ENCODE measurements around the gene BACH2. TPM values are rescaled to one million over a fixed set of nuclear protein-coding genes. Genes with fewer than 3 reads are reported as not detected.

BACH2 gene
- total and polyA plus RNA-seq, 2 of the 4 experiments (the other 2 are of a cell fraction) = 1.3 to 1.4 TPM

GRCh38 chr6:90111387-90111786 lies 185.3 kb downstream of the BACH2 start:
- no peak overlapping the region for H2BK20ac ChIP-seq (ENCODE audit: low read depth, low read length)
- H3K9ac ChIP-seq (ENCODE audit: low read depth, low read length) = no peak overlapping the region
- H3K23ac ChIP-seq (ENCODE audit: low read depth, low read length) = no peak overlapping the region
- H3K4me1 ChIP-seq (ENCODE audit: control insufficient read depth, insufficient read depth, low read length) = no peaks in the 10 kb centered on the region
- no peak overlapping the region for H2AFZ ChIP-seq (replicated peaks; ENCODE audit: low read length, poor library complexity)
- no peaks in the 10 kb centered on the region for H3K9me1 ChIP-seq (ENCODE audit: insufficient read depth, low read length)
- DNase-seq = no peak
- H3K4me3 ChIP-seq (ENCODE audit: insufficient read depth, low read depth, low read length) = no peak overlapping the region
- WGBS, 2 experiments (ENCODE audit: extremely low coverage in 2 of 2, insufficient read length in 1 of 2) = 80% methylated on average over 1 of the region's 2 CpGs; no CpG with 5 or more reads in 1 of the 2 experiments
- TF ChIP-seq CHD1 (IDR thresholded peaks at IDR 0.05; ENCODE audit: low read depth, low read length) (no peak), SMC3 (IDR thresholded peaks at IDR 0.05; ENCODE audit: low read depth, low read length) (no peak), RCOR1 (IDR thresholded peaks at IDR 0.05; ENCODE audit: insufficient replicate concordance, low read length) (no peak), CTCF (conservative IDR thresholded peaks at IDR 0.05; ENCODE audit: low read depth, low read length) (no peak), RFX5 (IDR thresholded peaks at IDR 0.05; ENCODE audit: low read depth, low read length) (no peak), POLR2A (IDR thresholded peaks at IDR 0.05; ENCODE audit: low read depth, low read length) (no peak), MAZ (IDR thresholded peaks at IDR 0.05; ENCODE audit: borderline replicate concordance, low read depth, low read length) (no peak), USF2 (IDR thresholded peaks at IDR 0.05; ENCODE audit: low read depth, low read length) (no peak), RAD21 (IDR thresholded peaks at IDR 0.05; ENCODE audit: low read length) (no peak), MXI1 (IDR thresholded peaks at IDR 0.05; ENCODE audit: borderline replicate concordance, low read depth, low read length) (no peak), FOS (IDR thresholded peaks at IDR 0.05; ENCODE audit: low read depth, low read length) (no peak), NFE2L2 (IDR thresholded peaks at IDR 0.05; ENCODE audit: low read depth, low read length) (no peak), CEBPB (IDR thresholded peaks at IDR 0.05; ENCODE audit: low read depth, low read length) (no peak)
- TF ChIP-seq, protein P1, sequence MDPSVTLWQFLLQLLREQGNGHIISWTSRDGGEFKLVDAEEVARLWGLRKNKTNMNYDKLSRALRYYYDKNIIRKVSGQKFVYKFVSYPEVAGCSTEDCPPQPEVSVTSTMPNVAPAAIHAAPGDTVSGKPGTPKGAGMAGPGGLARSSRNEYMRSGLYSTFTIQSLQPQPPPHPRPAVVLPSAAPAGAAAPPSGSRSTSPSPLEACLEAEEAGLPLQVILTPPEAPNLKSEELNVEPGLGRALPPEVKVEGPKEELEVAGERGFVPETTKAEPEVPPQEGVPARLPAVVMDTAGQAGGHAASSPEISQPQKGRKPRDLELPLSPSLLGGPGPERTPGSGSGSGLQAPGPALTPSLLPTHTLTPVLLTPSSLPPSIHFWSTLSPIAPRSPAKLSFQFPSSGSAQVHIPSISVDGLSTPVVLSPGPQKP (IDR thresholded peaks at IDR 0.05; ENCODE audit: borderline replicate concordance, low read depth, low read length) = no peak
- ATAC-seq (ENCODE audit: low read depth) = no peak
- no peak overlapping the region for H4K8ac ChIP-seq (ENCODE audit: low read depth in 2 of 2, low read length in 2 of 2)
- POLR2A ChIA-PET (ENCODE audit: unreplicated experiment) = no interaction called here
- H3K27me3 ChIP-seq (ENCODE audit: control insufficient read depth, insufficient read depth, low read length) = peaks cover 2% of the 10 kb centered on the region; the same call in 1 of the 2 replicates
- H2AK5ac ChIP-seq (ENCODE audit: low read depth, low read length) = no peak overlapping the region
- H3K4me2 ChIP-seq (ENCODE audit: low read depth, low read length) = no peak overlapping the region
- no peaks in the 10 kb centered on the region for H3K36me3 ChIP-seq (ENCODE audit: control insufficient read depth, insufficient read depth, low read length)
- no peak overlapping the region for H3K27ac ChIP-seq (ENCODE audit: insufficient read depth, low read length)
- dilution Hi-C loops (cut with HindIII; ENCODE audit: low sequenced_read_pairs, unreplicated experiment) (no loop called here), in situ Hi-C loops (cut with MboI; ENCODE audit: low sequenced_read_pairs) (no loop called here), intact Hi-C loops (cut with micrococcal nuclease) (no loop called here)
- no peak overlapping the region for H2AK9ac ChIP-seq (replicated peaks; ENCODE audit: low read depth, low read length, poor library complexity)
- no peak overlapping the region for H2BK5ac ChIP-seq (ENCODE audit: low read depth, low read length, poor library complexity, severe bottlenecking)
- no peak overlapping the region for H3K56ac ChIP-seq (ENCODE audit: extremely low read depth, insufficient read depth, low read length)
- no peak overlapping the region for H4K91ac ChIP-seq (ENCODE audit: insufficient read depth, low read depth, low read length)
- no peak overlapping the region for H2BK15ac ChIP-seq (ENCODE audit: low read depth, low read length)
- H3K4ac ChIP-seq (ENCODE audit: low read depth, low read length) = no peak overlapping the region
- H3K18ac ChIP-seq (ENCODE audit: low read depth, low read length) = no peak overlapping the region
- peaks cover 3% of the 10 kb centered on the region; the same call in 1 of the 2 replicates for H3K9me3 ChIP-seq (ENCODE audit: control insufficient read depth, insufficient read depth, low read length)
- H4K20me1 ChIP-seq (ENCODE audit: insufficient read depth, low read length) = no peaks in the 10 kb centered on the region
- no peaks in the 10 kb centered on the region; a peak in 1 of 4 replicates for H3K79me1 ChIP-seq (ENCODE audit: low read depth in 1 of 2, low read length in 2 of 2)
- no peak overlapping the region for H4K5ac ChIP-seq (ENCODE audit: low read depth, low read length)
- BruUV-seq (replicated peaks) = no TSS peak
- no peak overlapping the region for H3K14ac ChIP-seq (replicated peaks; ENCODE audit: low read depth, low read length)
- CTCF ChIA-PET = no interaction called here
- no peak overlapping the region for H2BK120ac ChIP-seq (ENCODE audit: low read depth, low read length)
